Stimulated activated CD8-positive, alpha-beta memory T cell treated with anti-CD3 and anti-CD28 coated beads, Interleukin-12 subunit alpha, Interleukin-12 subunit beta, amount 100 ng/mL, for 4 hours (primary cell): ENCODE results near the gene CLIC6.
"Not testable (repeated sequence)": the region's sequence is repeated elsewhere in the genome, so short reads cannot be mapped to it uniquely, and the experiment has no call there.

Source experiments
- DNase-seq: peaks from one replicate; pipeline ENCODE4 v3.0.0-alpha.2; 2020; ENCODE audit warnings: low read depth

CLIC6 gene

GRCh38 chr21:34693192-34693810 is 24.5 kb downstream of the CLIC6 start:
- DNase-seq = no peak

GRCh38 chr21:34695434-34695833 is 26.6 kb downstream of the CLIC6 start:
- no peak for DNase-seq

GRCh38 chr21:34696121-34696520 is 27.3 kb downstream of the CLIC6 start:
- no peak for DNase-seq

- DNase-seq = no peak
These were observed 29.0 kb downstream of the CLIC6 start for GRCh38 chr21:34697826-34698225.

- no peak for DNase-seq
These were observed 29.6 kb downstream of the CLIC6 start for GRCh38 chr21:34698270-34699015.

- DNase-seq = no peak
These were observed 31.8 kb downstream of the CLIC6 start for GRCh38 chr21:34700605-34701004.

GRCh38 chr21:34701726-34702125 is 32.9 kb downstream of the CLIC6 start:
- DNase-seq = no peak

- no peak for DNase-seq
These were observed 33.8 kb downstream of the CLIC6 start for GRCh38 chr21:34702341-34703170.

GRCh38 chr21:34703571-34703970 is 34.8 kb downstream of the CLIC6 start:
- DNase-seq = no peak

GRCh38 chr21:34704119-34704518 is 35.3 kb downstream of the CLIC6 start:
- no peak for DNase-seq

GRCh38 chr21:34705011-34705410 is 36.2 kb downstream of the CLIC6 start:
- no peak for DNase-seq

- DNase-seq = no peak
These were observed 37.5 kb downstream of the CLIC6 start for GRCh38 chr21:34706337-34706736.

GRCh38 chr21:34707876-34708325 is 39.1 kb downstream of the CLIC6 start:
- no peak for DNase-seq

- no peak for DNase-seq
These were observed 44.8 kb downstream of the CLIC6 start for GRCh38 chr21:34713621-34714020.

GRCh38 chr21:34715518-34715917 is 46.7 kb downstream of the CLIC6 start:
- no peak for DNase-seq

- no peak for DNase-seq
These were observed 47.3 kb downstream of the CLIC6 start for GRCh38 chr21:34715985-34716596.

- not testable (repeated sequence) for DNase-seq
These were observed 49.7 kb downstream of the CLIC6 start for GRCh38 chr21:34718529-34718928.

- DNase-seq = no peak
These were observed 54.0 kb downstream of the CLIC6 start for GRCh38 chr21:34722684-34723300.

- no peak for DNase-seq
These were observed 55.5 kb downstream of the CLIC6 start for GRCh38 chr21:34724131-34724856.

- DNase-seq = no peak
These were observed 56.0 kb downstream of the CLIC6 start for GRCh38 chr21:34724857-34725195.

GRCh38 chr21:34726627-34727337 is 58.0 kb downstream of the CLIC6 start:
- DNase-seq = no peak
